Right forelimb (tissue), 1 donor: ENCODE results near the gene TLK2.
"Not testable (repeated sequence)": the region's sequence is repeated elsewhere in the genome, so short reads cannot be mapped to it uniquely, and the experiment has no call there.

Experiments used
- DNase-seq: peaks from one replicate; pipeline ENCODE4 v3.0.0-alpha.2; 2018

Gene TLK2

DNA sequence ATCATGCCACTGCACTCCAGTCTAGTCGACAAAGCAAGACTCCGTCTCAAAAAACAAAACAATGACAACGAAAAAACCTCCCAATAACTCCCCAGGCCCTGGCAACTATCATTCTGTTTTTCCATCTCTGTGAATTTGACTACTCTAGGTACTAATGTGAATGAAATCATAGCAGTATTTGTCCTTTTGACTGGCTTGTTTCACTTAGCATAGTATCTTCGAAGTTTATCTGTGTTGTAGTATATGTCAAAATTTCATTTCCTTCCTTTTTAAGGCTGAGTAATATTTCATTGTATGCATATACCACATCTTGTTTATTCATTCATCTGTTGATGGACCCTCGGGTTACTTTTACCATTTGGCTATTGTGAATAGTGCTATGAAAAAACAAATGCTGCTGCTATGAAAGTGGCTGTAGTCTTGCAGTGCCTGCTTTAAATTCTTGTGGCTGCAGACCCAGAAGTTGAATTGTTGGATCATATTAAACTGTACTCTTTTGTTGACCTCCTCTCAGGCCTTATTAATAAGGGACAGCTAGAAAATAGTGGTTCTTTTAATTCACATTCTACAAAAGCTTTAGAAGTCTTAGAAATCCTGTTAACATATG lies 14.5 kb downstream of the TLK2 start:
- not testable (repeated sequence) for DNase-seq

DNA sequence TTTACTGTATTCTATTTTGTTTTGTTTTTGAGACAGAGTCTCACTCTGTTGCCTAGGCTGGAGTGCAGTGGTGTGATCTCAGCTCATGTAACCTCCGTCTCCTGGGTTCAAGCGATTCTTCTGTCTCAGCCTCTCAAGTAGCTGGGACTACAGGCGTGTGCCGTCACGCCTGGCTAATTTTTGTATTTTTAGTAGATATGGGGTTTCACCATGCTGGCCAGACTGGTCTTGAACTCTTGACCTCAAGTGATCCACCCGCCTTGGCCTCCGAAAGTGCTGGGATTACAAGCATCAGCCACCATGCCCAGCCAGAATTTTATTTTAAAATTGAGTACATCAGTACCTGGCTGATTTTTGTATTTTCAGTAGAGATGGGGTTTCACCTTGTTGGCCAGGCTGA lies 15.4 kb downstream of the TLK2 start:
- not testable (repeated sequence) for DNase-seq

- DNase-seq = not testable (repeated sequence)
Observed at GRCh38 chr17:62496344-62496743, 17.7 kb downstream of the TLK2 start.

DNA sequence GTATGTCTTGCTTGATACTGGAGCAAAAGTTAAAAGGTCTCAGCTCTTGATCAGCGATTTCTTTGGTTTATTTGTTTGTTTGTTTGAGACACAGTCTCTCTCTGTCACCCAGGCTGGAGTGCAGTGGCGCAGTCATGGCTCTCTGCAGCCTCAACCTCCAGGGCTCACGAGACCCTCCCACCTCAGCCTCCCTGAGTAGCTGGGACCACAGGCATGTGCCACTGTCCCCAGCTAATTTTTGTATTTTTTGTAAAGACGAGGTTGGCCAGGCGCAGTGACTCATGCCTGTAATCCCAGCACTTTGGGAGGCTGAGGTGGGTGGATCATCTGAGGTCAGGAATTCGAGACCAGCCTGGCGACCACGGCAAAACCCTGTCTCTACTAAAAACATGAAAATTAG lies 20.2 kb downstream of the TLK2 start:
- not testable (repeated sequence) for DNase-seq

DNA sequence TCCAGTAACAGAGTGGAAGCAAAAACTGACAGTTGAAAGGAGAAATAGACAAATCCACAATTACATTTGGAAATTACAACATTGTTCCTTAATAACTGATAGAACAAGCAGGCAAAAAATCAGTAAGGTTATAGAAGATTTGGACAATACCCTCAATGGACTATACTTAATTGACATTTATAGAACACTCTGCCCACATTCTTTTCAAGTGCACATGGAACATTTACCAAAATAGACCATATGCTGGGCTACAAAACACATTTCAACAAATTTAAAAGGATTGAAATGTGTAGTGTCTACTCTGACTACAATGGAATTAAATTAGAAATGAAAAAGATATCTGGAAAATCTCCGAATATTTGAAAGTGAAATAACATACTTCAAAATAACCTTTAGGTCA lies 21.8 kb downstream of the TLK2 start:
- DNase-seq = not testable (repeated sequence)

DNA sequence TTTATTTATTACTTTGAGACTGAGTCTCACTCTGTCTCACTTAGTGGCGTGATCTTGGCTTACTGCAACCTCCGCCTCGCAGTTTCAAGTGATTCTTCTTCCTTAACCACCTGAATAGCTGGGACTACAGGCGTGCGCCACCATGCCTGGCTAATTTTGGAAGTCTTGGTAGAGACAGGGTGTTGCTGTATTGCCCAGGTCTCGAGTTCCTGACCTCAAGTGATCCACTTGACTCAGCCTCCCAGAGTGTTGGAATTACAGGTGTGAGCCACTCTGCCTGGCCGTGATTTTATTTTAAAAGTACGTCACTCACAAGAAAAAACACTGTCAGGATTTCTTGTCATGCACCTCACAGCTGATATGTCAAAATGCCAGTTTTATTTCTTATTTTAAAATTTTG lies 26.2 kb downstream of the TLK2 start:
- DNase-seq = not testable (repeated sequence)

DNA sequence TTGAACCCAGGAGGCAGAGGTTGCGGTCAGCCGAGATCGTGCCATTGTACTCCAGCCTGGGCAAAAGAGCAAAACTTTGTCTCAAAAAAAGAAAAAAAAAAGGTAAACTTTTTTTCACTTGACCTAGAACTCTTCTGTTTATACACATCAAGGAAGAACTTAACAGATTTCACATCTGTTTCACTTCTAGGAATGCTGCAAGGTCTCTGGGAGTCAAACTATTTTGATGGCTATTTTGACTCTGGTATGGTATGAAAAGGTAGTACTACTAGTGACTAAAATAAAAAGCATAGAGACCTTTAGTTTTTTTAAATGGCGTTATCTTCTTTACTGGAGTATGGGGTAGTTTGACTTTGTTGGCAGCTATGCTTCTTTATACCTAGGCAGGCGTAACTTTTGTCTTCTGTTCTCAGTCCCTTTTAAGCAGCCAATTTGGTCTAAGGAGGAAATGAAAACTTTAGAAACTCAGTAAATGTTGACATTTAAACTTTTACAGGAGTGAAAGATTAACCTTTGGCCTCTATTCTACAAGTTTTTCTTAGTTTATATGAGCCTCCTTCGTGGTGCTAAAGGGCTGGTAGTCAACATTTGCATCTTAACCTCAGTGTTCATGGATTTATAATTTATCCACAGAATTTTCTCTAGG lies 28.7 kb downstream of the TLK2 start:
- DNase-seq = not testable (repeated sequence)

DNA sequence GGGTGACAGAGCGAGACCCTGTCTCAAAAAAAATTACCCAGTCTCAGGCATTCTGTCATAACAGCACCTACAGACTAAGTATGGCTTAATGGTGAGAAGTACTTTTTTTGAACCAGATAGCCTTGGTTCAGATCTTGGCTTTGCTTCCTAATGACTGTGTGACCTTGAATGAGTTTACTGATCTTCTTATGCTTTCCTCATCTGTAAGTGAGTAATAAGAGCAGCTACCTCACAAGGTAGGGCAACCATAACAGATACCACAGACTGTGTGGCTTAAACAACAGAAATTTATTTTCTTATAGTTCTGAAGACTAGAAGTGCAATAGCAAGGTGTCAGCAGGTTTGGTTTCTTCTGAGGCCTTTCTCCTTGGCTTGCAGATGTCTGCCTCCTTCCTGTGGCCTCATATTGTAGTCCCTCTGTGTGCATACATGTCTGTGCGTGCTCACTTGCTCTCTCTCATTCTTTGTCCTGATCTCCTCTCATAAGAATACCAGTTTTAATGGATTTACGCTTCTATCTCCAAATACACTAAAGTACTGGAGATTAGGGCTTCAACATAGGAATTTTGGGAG lies 31.7 kb downstream of the TLK2 start:
- DNase-seq = not testable (repeated sequence)

GRCh38 chr17:62511014-62511413 lies 32.4 kb downstream of the TLK2 start:
- not testable (repeated sequence) for DNase-seq

DNA sequence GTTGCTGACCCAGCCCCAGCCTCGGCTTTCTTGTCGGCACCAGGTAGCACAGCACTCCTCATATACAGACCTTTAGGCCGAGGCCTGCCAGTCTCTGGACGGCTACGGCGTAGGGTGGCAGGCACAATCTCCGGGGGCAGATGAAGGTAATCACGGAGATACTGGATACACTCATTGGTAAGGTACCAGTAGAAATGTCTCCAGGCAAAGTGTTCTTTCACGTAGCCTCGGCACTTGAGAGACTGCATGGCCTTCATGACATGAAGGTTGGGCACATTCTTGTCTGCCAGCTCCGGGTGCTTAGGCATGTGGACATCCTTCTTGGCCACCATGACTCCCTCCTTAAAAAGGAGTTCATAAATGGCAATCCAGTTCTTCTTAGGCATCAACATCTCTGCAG lies 37.8 kb downstream of the TLK2 start:
- DNase-seq = not testable (repeated sequence)

DNA sequence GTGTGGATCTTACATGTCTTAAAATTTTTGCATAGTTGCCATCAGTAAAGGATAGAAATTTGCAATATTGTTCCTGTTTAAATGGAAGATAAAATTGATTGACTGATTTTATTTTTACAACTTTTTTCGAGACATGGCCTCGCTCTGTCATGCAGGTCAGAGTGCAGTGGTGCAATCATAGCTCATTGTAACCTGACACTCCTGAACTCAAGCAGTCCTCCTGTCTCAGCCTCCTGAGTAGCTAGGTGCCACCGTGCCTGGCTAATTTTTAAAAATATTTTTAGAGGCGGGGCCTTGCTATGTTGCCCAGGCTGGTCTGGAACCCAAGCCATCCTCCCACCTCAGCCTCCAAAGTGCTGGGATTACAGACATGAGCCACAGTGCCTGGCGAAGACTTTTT lies 42.7 kb downstream of the TLK2 start:
- DNase-seq = not testable (repeated sequence)

- DNase-seq = not testable (repeated sequence)
Observed at GRCh38 chr17:62524077-62524476, 45.5 kb downstream of the TLK2 start.

DNA sequence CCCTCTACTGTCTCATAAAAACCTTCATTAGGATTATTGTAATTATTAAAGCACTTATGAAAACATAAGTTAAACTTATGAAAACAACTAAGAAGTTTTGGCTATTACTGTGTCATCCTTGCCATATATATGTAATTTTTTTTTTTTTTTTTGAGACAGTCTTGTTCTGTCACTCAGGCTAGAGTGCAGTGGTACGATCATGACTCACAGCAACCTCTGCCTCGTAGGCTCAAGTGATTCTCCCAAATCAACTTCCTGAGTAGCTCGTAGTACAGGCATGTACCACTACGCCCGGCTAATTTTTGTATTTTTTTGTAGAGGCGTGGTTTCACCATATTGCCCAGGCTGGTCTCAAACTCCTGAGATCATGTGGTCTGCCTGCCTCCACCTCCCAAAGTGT lies 46.7 kb downstream of the TLK2 start:
- DNase-seq = not testable (repeated sequence)

GRCh38 chr17:62530936-62531335 lies 52.3 kb downstream of the TLK2 start:
- DNase-seq = not testable (repeated sequence)

DNA sequence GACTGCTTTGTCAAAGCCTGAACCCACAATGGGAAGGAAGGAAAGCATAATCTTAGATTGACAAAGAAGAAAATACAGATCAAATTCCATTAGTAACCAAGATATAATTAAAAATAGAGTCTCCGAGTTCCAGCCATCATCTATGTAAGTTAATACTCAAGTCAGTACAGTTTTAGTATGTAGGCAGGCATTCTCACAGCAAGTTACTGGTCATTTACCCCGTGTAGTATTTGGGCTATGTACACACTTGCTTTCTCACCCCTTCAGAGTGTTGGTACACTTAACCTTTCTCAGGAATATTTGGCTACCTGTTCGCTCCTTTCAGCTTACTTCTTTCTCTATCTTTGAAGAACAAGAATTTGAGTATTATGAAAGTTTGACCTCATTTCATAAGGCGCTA lies 57.9 kb downstream of the TLK2 start:
- DNase-seq = not testable (repeated sequence)

DNA sequence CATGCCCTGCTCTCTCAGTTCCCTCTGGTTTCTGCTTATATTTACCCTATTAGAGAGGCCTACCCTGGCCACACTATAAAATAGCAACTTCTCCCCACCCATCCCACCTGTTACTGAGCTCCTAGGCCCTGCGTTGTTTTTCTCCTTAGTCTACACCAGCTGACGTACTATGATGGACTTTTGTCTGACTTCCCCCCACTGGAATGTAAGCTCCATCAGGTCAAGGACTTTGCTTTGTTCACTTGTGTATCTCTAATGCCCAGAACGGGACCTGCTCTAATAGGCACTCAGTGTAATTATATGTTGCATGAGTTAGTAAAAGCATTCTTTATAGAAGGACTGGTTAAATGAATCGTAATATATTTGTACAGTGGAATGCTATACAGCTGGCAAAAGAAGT lies 62.4 kb downstream of the TLK2 start:
- DNase-seq = not testable (repeated sequence)

DNA sequence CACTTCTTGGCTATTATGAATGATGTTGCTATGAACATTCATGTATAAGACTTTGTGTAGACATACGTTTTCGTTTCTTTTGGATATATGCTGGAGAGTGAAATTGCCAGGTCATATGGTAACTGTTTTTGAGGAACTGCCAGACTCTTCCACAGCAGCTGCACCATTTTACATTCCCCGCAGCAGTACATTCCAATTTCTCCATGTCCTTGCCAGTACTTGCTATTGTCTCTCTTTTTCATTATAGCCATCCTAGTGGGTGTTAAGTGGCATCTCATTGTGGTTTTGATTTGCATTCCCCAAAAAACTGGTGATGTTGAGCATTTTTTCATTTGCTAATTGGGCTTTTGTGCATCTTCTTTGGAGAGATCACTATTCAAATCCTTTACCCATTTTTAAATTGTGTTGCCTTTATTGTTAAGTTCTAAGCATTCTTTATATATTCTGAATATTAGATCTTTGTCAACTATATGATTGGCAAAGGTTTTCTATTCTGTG lies 64.7 kb downstream of the TLK2 start:
- DNase-seq = not testable (repeated sequence)

- DNase-seq = not testable (repeated sequence)
Observed at GRCh38 chr17:62546066-62546465, 67.4 kb downstream of the TLK2 start.

GRCh38 chr17:62552851-62553659 lies 74.4 kb downstream of the TLK2 start:
- DNase-seq = not testable (repeated sequence)

DNA sequence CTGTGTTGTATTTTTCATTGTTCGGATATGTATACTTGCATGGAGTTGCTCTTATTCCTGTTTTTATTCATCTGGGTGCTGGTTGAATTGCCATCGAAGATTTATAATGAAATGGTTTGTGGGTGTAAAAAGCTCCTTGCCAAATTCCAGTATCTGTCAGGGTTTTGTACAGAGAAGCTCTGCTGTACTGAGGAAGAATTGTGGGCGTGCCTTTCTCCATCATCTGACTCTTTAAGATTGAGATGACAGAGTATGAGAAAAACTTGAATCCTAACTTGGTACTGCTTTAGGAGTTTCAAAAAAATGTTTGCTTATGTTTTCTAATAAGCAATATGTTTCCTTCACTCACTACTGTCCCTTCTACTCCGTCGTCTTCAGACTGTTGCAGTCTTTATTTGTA lies 78.9 kb downstream of the TLK2 start:
- DNase-seq = not testable (repeated sequence)

DNA sequence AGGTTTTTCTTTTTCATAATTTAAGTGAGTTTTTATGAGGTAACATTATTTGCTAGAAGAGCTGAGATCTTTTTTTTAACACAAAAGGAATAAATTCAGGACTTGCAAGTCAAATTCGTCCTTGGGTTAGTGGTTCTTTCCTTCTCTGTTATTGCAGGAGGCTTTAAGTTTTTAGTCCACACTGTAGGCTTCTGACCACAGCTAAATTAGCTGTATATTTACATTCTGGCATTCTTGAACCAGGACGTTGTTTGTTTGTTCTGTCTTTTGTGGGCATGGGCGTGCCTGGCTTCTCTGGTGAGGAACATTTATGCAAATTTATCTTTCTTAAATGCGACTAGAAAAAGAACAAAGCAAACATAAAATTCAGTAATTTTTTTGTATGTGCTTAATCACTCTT lies 80.3 kb downstream of the TLK2 start:
- DNase-seq = not testable (repeated sequence)

GRCh38 chr17:62560971-62561370 lies 82.3 kb downstream of the TLK2 start:
- DNase-seq = not testable (repeated sequence)

DNA sequence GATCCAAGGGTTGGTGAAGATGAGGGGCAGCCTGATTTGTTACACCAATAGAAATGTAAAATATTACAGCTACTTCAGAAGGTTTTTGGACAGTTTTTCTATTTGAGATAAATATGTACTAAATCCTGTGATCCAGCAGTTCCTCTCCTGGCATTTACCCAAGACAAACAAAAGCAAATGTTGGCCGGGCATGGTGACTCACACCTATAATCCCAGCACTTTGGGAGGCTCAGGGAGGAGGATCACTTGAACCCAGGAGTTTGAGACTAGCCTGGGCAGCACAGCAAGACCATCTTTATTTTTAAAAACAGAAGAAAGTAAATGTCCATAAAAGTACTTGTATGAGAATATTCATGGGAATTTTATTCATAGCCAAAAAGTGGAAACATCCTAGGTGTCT lies 84.0 kb downstream of the TLK2 start:
- no peak for DNase-seq
